Kidney (tissue), 14 donors: ENCODE results near the gene DRGX. TPM values are rescaled to one million over a fixed set of nuclear protein-coding genes. Genes with fewer than 3 reads are reported as not detected.

ENCODE experiments used
- DNase-seq, 5 donors: peaks; one replicate each; pipeline ENCODE4 v3.0.0-alpha.2; 2013 to 2020
- FAIRE-seq: peaks from 2 replicates; lab custom pipeline; 2012; peaks lifted over from hg19 to GRCh38; lab: Jason Lieb, UNC
- H3K27ac ChIP-seq, 2 donors: one replicate each; pipeline ENCODE4 v1.7.0; 2013; ENCODE audit warnings: low read depth in 2 of 2, low read length in 2 of 2, inconsistent platforms in 1 of 2
- H3K27me3 ChIP-seq: one replicate; pipeline ENCODE4 v1.7.1; 2013; ENCODE audit warnings: low read length, inconsistent platforms; ENCODE audit not compliant: control insufficient read depth, insufficient read depth
- H3K36me3 ChIP-seq, 3 donors: one replicate each; pipeline versions ENCODE4 v1.7.0 to v1.7.1; 2013; ENCODE audit warnings: low read length in 3 of 3, control low read depth in 1 of 3, inconsistent platforms in 1 of 3; ENCODE audit not compliant: insufficient read depth in 3 of 3, control insufficient read depth in 2 of 3
- H3K4me1 ChIP-seq, 3 donors: one replicate each; pipeline versions ENCODE4 v1.7.0 to v1.7.1; 2013; ENCODE audit warnings: low read length in 3 of 3, inconsistent platforms in 1 of 3, low read depth in 1 of 3; ENCODE audit not compliant: control insufficient read depth in 2 of 3, insufficient read depth in 2 of 3
- H3K4me3 ChIP-seq, 3 donors: one replicate each; pipeline versions ENCODE4 v1.7.0 to v1.8.1; 2013; ENCODE audit warnings: low read length in 3 of 3, control low read depth in 1 of 3, inconsistent platforms in 1 of 3
- H3K9ac ChIP-seq, 3 donors: one replicate each; pipeline versions ENCODE4 v1.7.0 to v1.7.1; 2013; ENCODE audit warnings: low read length in 3 of 3, control low read depth in 1 of 3, inconsistent platforms in 1 of 3
- H3K9me3 ChIP-seq, 3 donors: one replicate each; pipeline versions ENCODE4 v1.7.0 to v1.7.1; 2013; ENCODE audit warnings: low read length in 3 of 3, control low read depth in 1 of 3, inconsistent platforms in 1 of 3; ENCODE audit not compliant: control insufficient read depth in 2 of 3, insufficient read depth in 1 of 3
- intact Hi-C: fragments of 100-400 bp; cut with DNase I; formaldehyde crosslinking; loops from one replicate; pipeline ENCODE4 v1.11.1; 2022
- polyA plus RNA-seq: library from polyadenylated mRNA; stranded (reverse); fragments of 350-450 nt; fragmentation: Illumina TruSeq; extraction: RNeasy Lipid Tissue Mini Kit (QIAGEN cat#74804); gene quantifications from one replicate; pipeline ENCODE4 v1.2.3, GENCODE V29; 2014; ENCODE audit warnings: low read depth, low replicate concordance; ENCODE audit not compliant: insufficient read depth
- total RNA-seq: library from RNA; stranded (reverse); fragmentation: NEBNext Ultra II Directional; extraction: Animal tissue kit (Norgen Biotek cat#: 25700); gene quantifications from one replicate; pipeline ENCODE4 v1.2.1, GENCODE V29; 2021
- TF ChIP-seq, protein P1 (sequence below): IDR thresholded peaks from 3 replicates; pipeline ENCODE4 v1.5.1; 2012; ENCODE audit warnings: mild to moderate bottlenecking, moderate library complexity, borderline replicate concordance; ENCODE audit not compliant: insufficient read depth; ENCODE audit errors: extremely low read depth
- donor health status: control.
- donor health status: control.
- donor health status: control.
- donor health status: control.
- donor health status: control.
- donor health status: DM: yes; HTN: yes; CAD: no.
- donor health status: Normal renal cell carcinoma (clear cell type).

The DRGX gene
- total and polyA plus RNA-seq, 2 donors from 2014 or later, result not detected

DNA sequence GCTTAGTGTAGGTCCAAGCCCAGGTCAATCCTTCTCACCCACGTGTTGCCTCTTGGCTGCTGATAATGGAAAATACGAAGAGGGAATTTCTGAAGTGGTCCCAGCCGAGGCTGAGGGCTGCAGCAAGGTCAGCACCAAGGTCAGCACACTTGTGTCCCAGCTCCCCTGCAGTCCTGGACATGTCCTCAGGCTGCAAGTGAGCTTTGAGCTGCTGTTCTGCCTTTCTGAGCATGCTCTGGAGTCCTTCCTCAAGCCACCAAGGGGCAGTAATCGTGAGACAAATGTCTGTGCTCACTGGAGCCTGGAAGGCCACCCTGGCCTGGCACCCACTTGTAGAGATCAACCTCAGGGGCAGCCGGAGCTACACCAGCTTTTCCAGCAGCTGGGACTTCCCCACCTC lies 28.3 kb downstream of the DRGX start:
- intact Hi-C loops, result no loop called here
- no peaks in the 10 kb centered on the region for H3K9me3 ChIP-seq
- DNase-seq (peak in 3 of 5 donors; percentile 5 to 8 (median 8)), FAIRE-seq (no peak)
- no peaks in the 10 kb centered on the region for H3K36me3 ChIP-seq
- no peak overlapping the region for H3K9ac ChIP-seq
- no peak overlapping the region for H3K4me3 ChIP-seq
- no peaks in the 10 kb centered on the region for H3K4me1 ChIP-seq
- TF ChIP-seq, protein P1, sequence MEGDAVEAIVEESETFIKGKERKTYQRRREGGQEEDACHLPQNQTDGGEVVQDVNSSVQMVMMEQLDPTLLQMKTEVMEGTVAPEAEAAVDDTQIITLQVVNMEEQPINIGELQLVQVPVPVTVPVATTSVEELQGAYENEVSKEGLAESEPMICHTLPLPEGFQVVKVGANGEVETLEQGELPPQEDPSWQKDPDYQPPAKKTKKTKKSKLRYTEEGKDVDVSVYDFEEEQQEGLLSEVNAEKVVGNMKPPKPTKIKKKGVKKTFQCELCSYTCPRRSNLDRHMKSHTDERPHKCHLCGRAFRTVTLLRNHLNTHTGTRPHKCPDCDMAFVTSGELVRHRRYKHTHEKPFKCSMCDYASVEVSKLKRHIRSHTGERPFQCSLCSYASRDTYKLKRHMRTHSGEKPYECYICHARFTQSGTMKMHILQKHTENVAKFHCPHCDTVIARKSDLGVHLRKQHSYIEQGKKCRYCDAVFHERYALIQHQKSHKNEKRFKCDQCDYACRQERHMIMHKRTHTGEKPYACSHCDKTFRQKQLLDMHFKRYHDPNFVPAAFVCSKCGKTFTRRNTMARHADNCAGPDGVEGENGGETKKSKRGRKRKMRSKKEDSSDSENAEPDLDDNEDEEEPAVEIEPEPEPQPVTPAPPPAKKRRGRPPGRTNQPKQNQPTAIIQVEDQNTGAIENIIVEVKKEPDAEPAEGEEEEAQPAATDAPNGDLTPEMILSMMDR, result no peak
- H3K27ac ChIP-seq, result no peak overlapping the region
- H3K27me3 ChIP-seq, result peaks cover 2% of the 10 kb centered on the region

GRCh38 chr10:49366460-49366859 lies 29.4 kb downstream of the DRGX start:
- no peak for FAIRE-seq
- Histone ChIP-seq H3K9me3 (no peaks in the 10 kb centered on the region), H3K27me3 (no peaks in the 10 kb centered on the region), H3K4me3 (no peak overlapping the region), H3K4me1 (no peaks in the 10 kb centered on the region), H3K9ac (no peak overlapping the region), H3K27ac (no peak overlapping the region), H3K36me3 (no peaks in the 10 kb centered on the region)
- TF ChIP-seq, protein P1, result no peak
- no peak for DNase-seq
- intact Hi-C loops, result no loop called here

- Histone ChIP-seq H3K27ac (no peak overlapping the region), H3K4me1 (no peaks in the 10 kb centered on the region), H3K27me3 (no peaks in the 10 kb centered on the region), H3K36me3 (no peaks in the 10 kb centered on the region), H3K9me3 (no peaks in the 10 kb centered on the region), H3K4me3 (no peak overlapping the region), H3K9ac (no peak overlapping the region)
- DNase-seq (peak in 3 of 5 donors; percentile 3 to 18 (median 14)), FAIRE-seq (no peak)
- TF ChIP-seq, protein P1, result no peak
- intact Hi-C loops, result no loop called here
These were observed 30.0 kb downstream of the DRGX start for GRCh38 chr10:49365675-49366415.
